GM23338 (cell line): Measurements from ENCODE around the gene KCNA2. TPM values are rescaled to one million over a fixed set of nuclear protein-coding genes. Genes with fewer than 3 reads are reported as not detected.

Experiments
- ATAC-seq: fragments of 200-7000 bp; cut with Tn5 transposase; 3 replicates; pipeline ENCODE4 v1.9.1; 2020
- DNase-seq: peaks from one replicate; pipeline ENCODE4 v3.0.0-alpha.2; 2015; ENCODE audit warnings: low spot score
- H2AFZ ChIP-seq: fragments of 200-600 bp; sonication (generic); 2 replicates; pipeline ENCODE4 v1.8.0; 2016; ENCODE audit warnings: antibody characterized with exemption, mild to moderate bottlenecking, moderate library complexity
- H3F3A ChIP-seq: fragments of 200-600 bp; sonication (generic); replicated peaks from 2 replicates; pipeline ENCODE4 v1.8.0; 2017; ENCODE audit warnings: antibody characterized with exemption, mixed run types, low read depth
- H3K27ac ChIP-seq: fragments of 200-600 bp; sonication (generic); 2 replicates; pipeline ENCODE4 v1.6.1; 2016; ENCODE audit warnings: low read depth
- H3K27me3 ChIP-seq: fragments of 200-600 bp; sonication (generic); 2 replicates; pipeline ENCODE4 v1.8.0; 2016; ENCODE audit warnings: mild to moderate bottlenecking, mixed run types, moderate library complexity; ENCODE audit not compliant: insufficient read depth
- H3K36me3 ChIP-seq: fragments of 200-600 bp; sonication (generic); 2 replicates; pipeline ENCODE4 v1.8.0; 2016; ENCODE audit warnings: mild to moderate bottlenecking; ENCODE audit not compliant: insufficient read depth
- H3K4me1 ChIP-seq: fragments of 200-600 bp; sonication (generic); 2 replicates; pipeline ENCODE4 v1.8.0; 2016; ENCODE audit warnings: mild to moderate bottlenecking, moderate library complexity; ENCODE audit not compliant: insufficient read depth
- H3K4me2 ChIP-seq: fragments of 200-600 bp; sonication (generic); 2 replicates; pipeline ENCODE4 v1.7.1; 2017; ENCODE audit warnings: mixed run types
- H3K4me3 ChIP-seq: fragments of 200-600 bp; sonication (generic); 2 replicates; pipeline ENCODE4 v1.6.1; 2016; ENCODE audit warnings: mixed run types
- H3K79me2 ChIP-seq: fragments of 200-600 bp; sonication (generic); replicated peaks from 2 replicates; pipeline ENCODE4 v1.8.0; 2017; ENCODE audit warnings: mild to moderate bottlenecking; ENCODE audit not compliant: insufficient read depth
- H3K9me2 ChIP-seq: fragments of 200-600 bp; sonication (generic); 2 replicates; pipeline ENCODE4 v1.8.0; 2017; ENCODE audit not compliant: insufficient read depth
- H4K20me1 ChIP-seq: fragments of 200-600 bp; sonication (generic); replicated peaks from 2 replicates; pipeline ENCODE4 v1.8.0; 2017; ENCODE audit warnings: mild to moderate bottlenecking; ENCODE audit not compliant: insufficient read depth
- H3K27ac Mint-ChIP-seq: 2 replicates; pipeline ENCODE4 v1.8.0; 2020; ENCODE audit warnings: inconsistent platforms, mild to moderate bottlenecking, moderate library complexity, mixed read lengths
- H3K27me3 Mint-ChIP-seq: 3 replicates; pipeline ENCODE4 v1.8.0; 2022; ENCODE audit warnings: low read depth, mild to moderate bottlenecking, moderate library complexity, mixed read lengths, inconsistent platforms; ENCODE audit not compliant: insufficient read depth, poor library complexity
- H3K36me3 Mint-ChIP-seq: 3 replicates; pipeline ENCODE4 v1.8.0; 2021; ENCODE audit warnings: low read depth, mild to moderate bottlenecking, inconsistent platforms, moderate library complexity, mixed read lengths
- H3K4me1 Mint-ChIP-seq: 3 replicates; pipeline ENCODE4 v1.8.0; 2020; ENCODE audit warnings: mild to moderate bottlenecking, inconsistent platforms, mixed read lengths
- H3K4me3 Mint-ChIP-seq: 3 replicates; pipeline ENCODE4 v1.8.0; 2021; ENCODE audit warnings: moderate library complexity, mild to moderate bottlenecking, inconsistent platforms, mixed read lengths
- H3K9me3 Mint-ChIP-seq: 3 replicates; pipeline ENCODE4 v1.8.0; 2020; ENCODE audit warnings: moderate library complexity, mild to moderate bottlenecking, inconsistent platforms, mixed read lengths
- CTCF ChIP-seq, 2 experiments: fragments of 200-600 bp in 1 of 2; sonication (generic) in 1 of 2; conservative IDR thresholded peaks; 2 replicates each; pipeline versions ENCODE4 v1.5.1 to v1.6.1; 2016 to 2017; ENCODE audit warnings: antibody characterized with exemption in 2 of 2, low read depth in 2 of 2, mild to moderate bottlenecking in 2 of 2, moderate library complexity in 1 of 2
- ETS1 ChIP-seq: IDR thresholded peaks from 2 replicates; pipeline ENCODE4 v1.6.1; 2016; ENCODE audit warnings: antibody characterized with exemption
- EZH2 ChIP-seq: fragments of 200-600 bp; sonication (generic); IDR thresholded peaks from one replicate; pipeline ENCODE4 v1.8.0; 2017; ENCODE audit warnings: antibody characterized with exemption, mild to moderate bottlenecking, low read depth; ENCODE audit not compliant: unreplicated experiment
- EZH2phosphoT487 ChIP-seq: fragments of 200-600 bp; sonication (generic); IDR thresholded peaks from one replicate; pipeline ENCODE4 v1.8.1; 2018; ENCODE audit warnings: antibody characterized with exemption; ENCODE audit not compliant: unreplicated experiment
- NANOG ChIP-seq: IDR thresholded peaks from 2 replicates; pipeline ENCODE4 v1.6.1; 2016; ENCODE audit warnings: antibody characterized with exemption, borderline replicate concordance
- POLR2AphosphoS5 ChIP-seq: IDR thresholded peaks from 2 replicates; pipeline ENCODE4 v1.6.1; 2016; ENCODE audit warnings: antibody characterized with exemption, low read depth
- STAT1 ChIP-seq: IDR thresholded peaks from one replicate; pipeline ENCODE4 v1.6.1; 2016; ENCODE audit warnings: antibody characterized with exemption; ENCODE audit not compliant: unreplicated experiment
- ZNF114 ChIP-seq: fragments of 250-450 bp; sonication (Bioruptor Pico); IDR thresholded peaks from 2 replicates; pipeline ENCODE4 v1.5.0; 2020; ENCODE audit warnings: mild to moderate bottlenecking, moderate library complexity
- polyA plus RNA-seq: library from polyadenylated mRNA; unstranded; fragments of >200 nt; fragmentation: Nextera tagmentation; extraction: Ambion mirVana; gene quantifications from 2 replicates; pipeline ENCODE4 v1.2.1, GENCODE V29; 2016
- total RNA-seq: library from RNA; depleted of rRNA; stranded (reverse); fragments of >200 nt; shearing (Covaris generic); gene quantifications from 2 replicates; pipeline ENCODE4 v1.2.3, GENCODE V29; 2014
- TF ChIP-seq, protein P1 (sequence below): fragments of 250-450 bp; sonication (Bioruptor Pico); IDR thresholded peaks from 2 replicates; pipeline ENCODE4 v1.5.0; 2020; ENCODE audit warnings: mild to moderate bottlenecking, moderate library complexity

KCNA2 gene
- total and polyA plus RNA-seq, 2 experiments from 2014 or later = 0.11 to 1.5 TPM

DNA sequence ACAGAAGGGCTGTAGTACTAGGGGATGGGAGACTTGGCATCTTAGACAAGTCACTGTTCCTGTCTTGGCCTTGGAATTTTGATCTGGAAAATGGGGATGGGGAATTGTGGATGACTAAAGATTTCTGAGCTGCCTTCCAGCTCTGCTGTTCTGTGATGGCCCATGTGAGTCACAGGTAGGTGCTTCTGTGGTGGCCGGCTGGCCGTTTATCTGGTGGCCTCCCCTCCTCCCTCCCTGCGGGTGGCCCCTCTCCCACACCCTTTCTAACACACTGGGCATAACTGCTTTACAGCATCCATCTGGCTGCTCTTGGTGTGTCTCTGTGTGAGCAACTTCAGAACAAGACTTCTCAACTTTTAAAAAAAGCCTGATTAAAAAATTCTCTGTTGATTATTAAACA is 35.9 kb downstream of the KCNA2 start:
- TF ChIP-seq CTCF (conservative IDR thresholded peaks at IDR 0.05; ENCODE audit: low read depth in 2 of 2) (no peak), ZNF114 (CRISPR knock-in tag) (no peak), POLR2AphosphoS5 (no peak), STAT1 (no peak), NANOG (no peak), ETS1 (no peak), EZH2 (no peak), EZH2phosphoT487 (no peak)
- TF ChIP-seq, protein P1, sequence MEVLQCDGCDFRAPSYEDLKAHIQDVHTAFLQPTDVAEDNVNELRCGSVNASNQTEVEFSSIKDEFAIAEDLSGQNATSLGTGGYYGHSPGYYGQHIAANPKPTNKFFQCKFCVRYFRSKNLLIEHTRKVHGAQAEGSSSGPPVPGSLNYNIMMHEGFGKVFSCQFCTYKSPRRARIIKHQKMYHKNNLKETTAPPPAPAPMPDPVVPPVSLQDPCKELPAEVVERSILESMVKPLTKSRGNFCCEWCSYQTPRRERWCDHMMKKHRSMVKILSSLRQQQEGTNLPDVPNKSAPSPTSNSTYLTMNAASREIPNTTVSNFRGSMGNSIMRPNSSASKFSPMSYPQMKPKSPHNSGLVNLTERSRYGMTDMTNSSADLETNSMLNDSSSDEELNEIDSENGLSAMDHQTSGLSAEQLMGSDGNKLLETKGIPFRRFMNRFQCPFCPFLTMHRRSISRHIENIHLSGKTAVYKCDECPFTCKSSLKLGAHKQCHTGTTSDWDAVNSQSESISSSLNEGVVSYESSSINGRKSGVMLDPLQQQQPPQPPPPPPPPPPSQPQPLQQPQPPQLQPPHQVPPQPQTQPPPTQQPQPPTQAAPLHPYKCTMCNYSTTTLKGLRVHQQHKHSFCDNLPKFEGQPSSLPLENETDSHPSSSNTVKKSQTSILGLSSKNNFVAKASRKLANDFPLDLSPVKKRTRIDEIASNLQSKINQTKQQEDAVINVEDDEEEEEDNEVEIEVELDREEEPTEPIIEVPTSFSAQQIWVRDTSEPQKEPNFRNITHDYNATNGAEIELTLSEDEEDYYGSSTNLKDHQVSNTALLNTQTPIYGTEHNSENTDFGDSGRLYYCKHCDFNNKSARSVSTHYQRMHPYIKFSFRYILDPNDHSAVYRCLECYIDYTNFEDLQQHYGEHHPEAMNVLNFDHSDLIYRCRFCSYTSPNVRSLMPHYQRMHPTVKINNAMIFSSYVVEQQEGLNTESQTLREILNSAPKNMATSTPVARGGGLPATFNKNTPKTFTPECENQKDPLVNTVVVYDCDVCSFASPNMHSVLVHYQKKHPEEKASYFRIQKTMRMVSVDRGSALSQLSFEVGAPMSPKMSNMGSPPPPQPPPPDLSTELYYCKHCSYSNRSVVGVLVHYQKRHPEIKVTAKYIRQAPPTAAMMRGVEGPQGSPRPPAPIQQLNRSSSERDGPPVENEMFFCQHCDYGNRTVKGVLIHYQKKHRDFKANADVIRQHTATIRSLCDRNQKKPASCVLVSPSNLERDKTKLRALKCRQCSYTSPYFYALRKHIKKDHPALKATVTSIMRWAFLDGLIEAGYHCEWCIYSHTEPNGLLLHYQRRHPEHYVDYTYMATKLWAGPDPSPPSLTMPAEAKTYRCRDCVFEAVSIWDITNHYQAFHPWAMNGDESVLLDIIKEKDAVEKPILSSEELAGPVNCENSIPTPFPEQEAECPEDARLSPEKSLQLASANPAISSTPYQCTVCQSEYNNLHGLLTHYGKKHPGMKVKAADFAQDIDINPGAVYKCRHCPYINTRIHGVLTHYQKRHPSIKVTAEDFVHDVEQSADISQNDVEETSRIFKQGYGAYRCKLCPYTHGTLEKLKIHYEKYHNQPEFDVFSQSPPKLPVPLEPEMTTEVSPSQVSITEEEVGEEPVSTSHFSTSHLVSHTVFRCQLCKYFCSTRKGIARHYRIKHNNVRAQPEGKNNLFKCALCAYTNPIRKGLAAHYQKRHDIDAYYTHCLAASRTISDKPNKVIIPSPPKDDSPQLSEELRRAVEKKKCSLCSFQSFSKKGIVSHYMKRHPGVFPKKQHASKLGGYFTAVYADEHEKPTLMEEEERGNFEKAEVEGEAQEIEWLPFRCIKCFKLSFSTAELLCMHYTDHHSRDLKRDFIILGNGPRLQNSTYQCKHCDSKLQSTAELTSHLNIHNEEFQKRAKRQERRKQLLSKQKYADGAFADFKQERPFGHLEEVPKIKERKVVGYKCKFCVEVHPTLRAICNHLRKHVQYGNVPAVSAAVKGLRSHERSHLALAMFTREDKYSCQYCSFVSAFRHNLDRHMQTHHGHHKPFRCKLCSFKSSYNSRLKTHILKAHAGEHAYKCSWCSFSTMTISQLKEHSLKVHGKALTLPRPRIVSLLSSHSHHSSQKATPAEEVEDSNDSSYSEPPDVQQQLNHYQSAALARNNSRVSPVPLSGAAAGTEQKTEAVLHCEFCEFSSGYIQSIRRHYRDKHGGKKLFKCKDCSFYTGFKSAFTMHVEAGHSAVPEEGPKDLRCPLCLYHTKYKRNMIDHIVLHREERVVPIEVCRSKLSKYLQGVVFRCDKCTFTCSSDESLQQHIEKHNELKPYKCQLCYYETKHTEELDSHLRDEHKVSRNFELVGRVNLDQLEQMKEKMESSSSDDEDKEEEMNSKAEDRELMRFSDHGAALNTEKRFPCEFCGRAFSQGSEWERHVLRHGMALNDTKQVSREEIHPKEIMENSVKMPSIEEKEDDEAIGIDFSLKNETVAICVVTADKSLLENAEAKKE = no peak
- ATAC-seq = no peak
- no peak overlapping the region for H3K4me2 ChIP-seq

More for the DNA sequence above, 35.9 kb downstream of the KCNA2 start:
- H3K9me3 Mint-ChIP-seq = no peaks in the 10 kb centered on the region
- H3K27me3 ChIP-seq = peaks cover 41% of the 10 kb centered on the region
- no peaks in the 10 kb centered on the region for H3K79me2 ChIP-seq
- no peak overlapping the region for H3K27ac ChIP-seq
- no peak overlapping the region for H3K27ac Mint-ChIP-seq
- H3K4me3 Mint-ChIP-seq = no peak overlapping the region
- H3K36me3 ChIP-seq = no peaks in the 10 kb centered on the region
- no peaks in the 10 kb centered on the region for H3K36me3 Mint-ChIP-seq
- H3K9me2 ChIP-seq = peaks cover 6% of the 10 kb centered on the region; the same call in 1 of the 2 replicates
- no peak for DNase-seq
- H3K4me3 ChIP-seq = no peak overlapping the region
- H3K4me1 Mint-ChIP-seq = peaks cover 22% of the 10 kb centered on the region
- no peak overlapping the region for H2AFZ ChIP-seq
- peaks cover 7% of the 10 kb centered on the region; the same call in 1 of the 2 replicates for H3K4me1 ChIP-seq
- no peaks in the 10 kb centered on the region for H3F3A ChIP-seq
- H3K27me3 Mint-ChIP-seq = peaks cover 46% of the 10 kb centered on the region
- H4K20me1 ChIP-seq = no peaks in the 10 kb centered on the region; the same call in 1 of the 2 replicates
